ENCODE measurements around the gene SYNJ2. TPM values are rescaled to one million over a fixed set of nuclear protein-coding genes. Genes with fewer than 3 reads are reported as not detected.

The SYNJ2 gene
- total RNA-seq, 1 donor from 2014 or later, result 8.2 TPM

- DNase-seq (ENCODE audit: low read depth) (no peak), FAIRE-seq (no peak)
- Histone ChIP-seq H3K27me3 (ENCODE audit: control insufficient read depth, insufficient read depth, low read length) (no peaks in the 10 kb centered on the region), H3K4me3 (ENCODE audit: low read depth, low read length) (no peak overlapping the region), H3K36me3 (ENCODE audit: control insufficient read depth, insufficient read depth, low read length) (peaks cover 22% of the 10 kb centered on the region)
- TF ChIP-seq CTCF (IDR thresholded peaks at IDR 0.05; ENCODE audit: insufficient read depth, low read length, severe bottlenecking), result no peak
These were observed 39.3 kb upstream of the SYNJ2 start for GRCh38 chr6:157942351-157942750.

- FAIRE-seq (no peak), DNase-seq (ENCODE audit: low read depth) (no peak)
- H3K27me3 ChIP-seq (ENCODE audit: control insufficient read depth, insufficient read depth, low read length), result no peaks in the 10 kb centered on the region
- H3K4me3 ChIP-seq (ENCODE audit: low read depth, low read length), result no peak overlapping the region
- peaks cover 22% of the 10 kb centered on the region for H3K36me3 ChIP-seq (ENCODE audit: control insufficient read depth, insufficient read depth, low read length)
- no peak for TF ChIP-seq CTCF (IDR thresholded peaks at IDR 0.05; ENCODE audit: insufficient read depth, low read length, severe bottlenecking)
These were observed 38.3 kb upstream of the SYNJ2 start for GRCh38 chr6:157943249-157943963.

- FAIRE-seq (no peak), DNase-seq (ENCODE audit: low read depth) (no peak)
- Histone ChIP-seq H3K4me3 (ENCODE audit: low read depth, low read length) (no peak overlapping the region), H3K36me3 (ENCODE audit: control insufficient read depth, insufficient read depth, low read length) (peaks cover 20% of the 10 kb centered on the region), H3K27me3 (ENCODE audit: control insufficient read depth, insufficient read depth, low read length) (no peaks in the 10 kb centered on the region)
- no peak for TF ChIP-seq CTCF (IDR thresholded peaks at IDR 0.05; ENCODE audit: insufficient read depth, low read length, severe bottlenecking)
These were observed 37.7 kb upstream of the SYNJ2 start for GRCh38 chr6:157943964-157944283.

GRCh38 chr6:157944983-157945931, 36.4 kb upstream of the SYNJ2 start:
- peaks cover 15% of the 10 kb centered on the region for H3K36me3 ChIP-seq (ENCODE audit: control insufficient read depth, insufficient read depth, low read length)
- DNase-seq (ENCODE audit: low read depth) (no peak), FAIRE-seq (no peak)
- TF ChIP-seq CTCF (IDR thresholded peaks at IDR 0.05; ENCODE audit: insufficient read depth, low read length, severe bottlenecking), result no peak
- H3K27me3 ChIP-seq (ENCODE audit: control insufficient read depth, insufficient read depth, low read length), result no peaks in the 10 kb centered on the region
- H3K4me3 ChIP-seq (ENCODE audit: low read depth, low read length), result no peak overlapping the region

GRCh38 chr6:157946053-157946617, 35.5 kb upstream of the SYNJ2 start:
- no peak for TF ChIP-seq CTCF (IDR thresholded peaks at IDR 0.05; ENCODE audit: insufficient read depth, low read length, severe bottlenecking)
- Histone ChIP-seq H3K4me3 (ENCODE audit: low read depth, low read length) (no peak overlapping the region), H3K36me3 (ENCODE audit: control insufficient read depth, insufficient read depth, low read length) (peaks cover 14% of the 10 kb centered on the region), H3K27me3 (ENCODE audit: control insufficient read depth, insufficient read depth, low read length) (no peaks in the 10 kb centered on the region)
- FAIRE-seq (no peak), DNase-seq (ENCODE audit: low read depth) (no peak)

Data from bronchial epithelial cell (primary cell).